ENCODE measurements around the gene MOV10. TPM values are rescaled to one million over a fixed set of nuclear protein-coding genes. Genes with fewer than 3 reads are reported as not detected.

MOV10 gene
- polyA plus RNA-seq, 1 of the 3 experiments (the other 2 are of a cell fraction), result 87.4 TPM

DNA sequence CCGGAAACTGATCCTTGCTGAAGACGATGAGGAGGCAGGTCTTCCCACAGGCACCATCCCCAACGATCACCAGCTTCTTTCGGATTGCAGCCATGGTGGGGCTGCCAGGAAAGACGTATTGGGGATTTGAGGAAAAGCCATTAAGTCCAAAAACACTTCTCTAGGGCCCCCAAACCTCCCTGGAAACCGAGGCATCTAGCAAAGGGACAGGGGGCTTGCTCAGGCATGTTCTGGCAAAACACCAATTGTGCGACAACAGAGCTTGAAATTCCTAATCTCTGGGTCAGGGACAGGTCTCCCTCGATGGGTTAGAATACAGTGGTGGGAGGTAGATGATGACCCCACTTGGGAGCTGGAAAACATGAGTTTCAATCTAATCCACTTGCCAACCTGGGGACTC is 29.2 kb downstream of the MOV10 start:
- no peak for TF ChIP-seq JUND (IDR thresholded peaks at IDR 0.05)
- no peak for TF ChIP-seq SMC3 (IDR thresholded peaks at IDR 0.05; ENCODE audit: low read depth, low read length)
- TF ChIP-seq, protein P1, sequence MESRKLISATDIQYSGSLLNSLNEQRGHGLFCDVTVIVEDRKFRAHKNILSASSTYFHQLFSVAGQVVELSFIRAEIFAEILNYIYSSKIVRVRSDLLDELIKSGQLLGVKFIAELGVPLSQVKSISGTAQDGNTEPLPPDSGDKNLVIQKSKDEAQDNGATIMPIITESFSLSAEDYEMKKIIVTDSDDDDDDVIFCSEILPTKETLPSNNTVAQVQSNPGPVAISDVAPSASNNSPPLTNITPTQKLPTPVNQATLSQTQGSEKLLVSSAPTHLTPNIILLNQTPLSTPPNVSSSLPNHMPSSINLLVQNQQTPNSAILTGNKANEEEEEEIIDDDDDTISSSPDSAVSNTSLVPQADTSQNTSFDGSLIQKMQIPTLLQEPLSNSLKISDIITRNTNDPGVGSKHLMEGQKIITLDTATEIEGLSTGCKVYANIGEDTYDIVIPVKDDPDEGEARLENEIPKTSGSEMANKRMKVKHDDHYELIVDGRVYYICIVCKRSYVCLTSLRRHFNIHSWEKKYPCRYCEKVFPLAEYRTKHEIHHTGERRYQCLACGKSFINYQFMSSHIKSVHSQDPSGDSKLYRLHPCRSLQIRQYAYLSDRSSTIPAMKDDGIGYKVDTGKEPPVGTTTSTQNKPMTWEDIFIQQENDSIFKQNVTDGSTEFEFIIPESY (IDR thresholded peaks at IDR 0.05; ENCODE audit: borderline replicate concordance, low read depth), result no peak
- TF ChIP-seq, protein P2, sequence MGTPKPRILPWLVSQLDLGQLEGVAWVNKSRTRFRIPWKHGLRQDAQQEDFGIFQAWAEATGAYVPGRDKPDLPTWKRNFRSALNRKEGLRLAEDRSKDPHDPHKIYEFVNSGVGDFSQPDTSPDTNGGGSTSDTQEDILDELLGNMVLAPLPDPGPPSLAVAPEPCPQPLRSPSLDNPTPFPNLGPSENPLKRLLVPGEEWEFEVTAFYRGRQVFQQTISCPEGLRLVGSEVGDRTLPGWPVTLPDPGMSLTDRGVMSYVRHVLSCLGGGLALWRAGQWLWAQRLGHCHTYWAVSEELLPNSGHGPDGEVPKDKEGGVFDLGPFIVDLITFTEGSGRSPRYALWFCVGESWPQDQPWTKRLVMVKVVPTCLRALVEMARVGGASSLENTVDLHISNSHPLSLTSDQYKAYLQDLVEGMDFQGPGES (IDR thresholded peaks at IDR 0.05; ENCODE audit: low read depth, low read length), result no peak
- no peak for TF ChIP-seq MEF2A (IDR thresholded peaks at IDR 0.05; ENCODE audit: borderline replicate concordance, low read depth)
- no peak for TF ChIP-seq GABPA (IDR thresholded peaks at IDR 0.05; ENCODE audit: low read depth)
- TF ChIP-seq POLR2AphosphoS5 (IDR thresholded peaks at IDR 0.05; ENCODE audit: low read depth, low read length), result no peak
- TF ChIP-seq, protein P3, sequence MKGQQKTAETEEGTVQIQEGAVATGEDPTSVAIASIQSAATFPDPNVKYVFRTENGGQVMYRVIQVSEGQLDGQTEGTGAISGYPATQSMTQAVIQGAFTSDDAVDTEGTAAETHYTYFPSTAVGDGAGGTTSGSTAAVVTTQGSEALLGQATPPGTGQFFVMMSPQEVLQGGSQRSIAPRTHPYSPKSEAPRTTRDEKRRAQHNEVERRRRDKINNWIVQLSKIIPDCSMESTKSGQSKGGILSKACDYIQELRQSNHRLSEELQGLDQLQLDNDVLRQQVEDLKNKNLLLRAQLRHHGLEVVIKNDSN (IDR thresholded peaks at IDR 0.05; ENCODE audit: borderline replicate concordance, low read depth), result no peak
- TF ChIP-seq TAF1 (IDR thresholded peaks at IDR 0.05; ENCODE audit: borderline replicate concordance, low read depth, low read length), result no peak
- POLR2A ChIA-PET, result interaction anchor here (0.8 to 2.6 kb wide), 3 partner anchors 11 to 29 kb away, joined by 3 to 8 read pairs (median 3); partner anchors contain the start of genes MOV10 and PPM1J
- H3F3A ChIP-seq (replicated peaks; ENCODE audit: insufficient read depth), result peaks cover 42% of the 10 kb centered on the region
- H3K9me3 ChIP-seq, result no peaks in the 10 kb centered on the region
- H3K4me1 ChIP-seq (ENCODE audit: control insufficient read depth in 1 of 2, insufficient read depth in 2 of 2, low read depth in 1 of 2, low read length in 1 of 2), result peaks cover 36 to 58% of the 10 kb centered on the region in 2 experiments; a peak in 3 of 4 replicates
- peak overlapping the region; percentile 16 to 87; a peak in 2 of 4 replicates for H3K27ac ChIP-seq (ENCODE audit: low read depth in 2 of 2, low read length in 1 of 2)
- H2AFZ ChIP-seq (ENCODE audit: low read depth), result no peak overlapping the region
- no peak overlapping the region for H3K9ac ChIP-seq
- no peak overlapping the region for H3K4me3 ChIP-seq (ENCODE audit: low read depth in 2 of 2, low read length in 1 of 2)
- H3K36me3 ChIP-seq (replicated peaks in 1 of 2; ENCODE audit: control insufficient read depth in 1 of 2, insufficient read depth in 2 of 2, low read length in 1 of 2), result peaks cover 28 to 38% of the 10 kb centered on the region in 2 experiments
- 77% methylated on average over 3 of the region's 8 CpGs for WGBS (ENCODE audit: low lambda C conversion rate)
- peak overlapping the region; percentile 96 for H3K4me2 ChIP-seq
- H3K9me2 ChIP-seq, result no peaks in the 10 kb centered on the region
- no peaks in the 10 kb centered on the region for H3K27me3 ChIP-seq (ENCODE audit: insufficient read depth)
- peaks cover 11% of the 10 kb centered on the region for H4K20me1 ChIP-seq (ENCODE audit: insufficient read depth)
- no peak for DNase-seq
- CTCF ChIA-PET, result interaction anchor here (1.0 to 3.5 kb wide), 6 partner anchors 12 to 313 kb away, joined by 3 to 15 read pairs (median 6); partner anchors contain the start of gene MOV10
- peaks cover 43% of the 10 kb centered on the region for H3K79me2 ChIP-seq (ENCODE audit: insufficient read depth)

DNA sequence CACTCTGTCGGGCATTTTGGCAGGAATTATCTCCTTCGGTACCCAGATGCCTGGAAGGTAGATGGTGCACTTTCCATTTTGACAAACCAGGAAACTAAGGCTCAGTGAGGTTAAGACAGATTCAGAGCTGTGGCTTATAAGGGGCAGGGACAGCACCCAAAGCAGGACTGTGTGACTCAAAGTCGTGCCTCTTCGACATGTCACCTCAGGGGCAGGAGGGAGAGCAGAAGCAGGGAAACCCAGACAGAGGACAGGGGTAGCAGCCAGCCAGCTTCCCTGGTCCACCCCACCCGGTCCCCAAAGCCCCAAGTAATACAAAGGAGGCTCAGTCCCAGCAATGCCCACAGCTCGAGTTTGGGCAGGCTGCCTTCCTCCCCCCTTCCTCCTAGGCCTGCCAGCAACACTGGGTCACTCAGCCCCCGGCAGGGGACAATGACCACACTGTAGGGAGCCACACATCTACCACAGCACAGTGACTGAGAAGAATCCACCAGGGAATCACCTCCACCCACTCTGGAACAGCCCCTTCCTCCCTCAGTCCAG is 30.0 kb downstream of the MOV10 start:
- Histone ChIP-seq H3K4me3 (ENCODE audit: low read depth in 2 of 2, low read length in 1 of 2) (peak overlapping the region; percentile 93 to 94), H3K9me2 (no peaks in the 10 kb centered on the region), H3K27ac (ENCODE audit: low read depth in 2 of 2, low read length in 1 of 2) (peak overlapping the region; percentile 67 to 87), H3K4me2 (peak overlapping the region; percentile 96), H3K27me3 (ENCODE audit: insufficient read depth) (no peaks in the 10 kb centered on the region), H3F3A (replicated peaks; ENCODE audit: insufficient read depth) (peaks cover 41% of the 10 kb centered on the region), H3K9ac (peak overlapping the region; percentile 98), H2AFZ (ENCODE audit: low read depth) (no peak overlapping the region), H3K9me3 (no peaks in the 10 kb centered on the region), H3K4me1 (ENCODE audit: control insufficient read depth in 1 of 2, insufficient read depth in 2 of 2, low read depth in 1 of 2, low read length in 1 of 2) (peaks cover 34 to 56% of the 10 kb centered on the region in 2 experiments; a peak in 3 of 4 replicates), H3K79me2 (ENCODE audit: insufficient read depth) (peaks cover 43% of the 10 kb centered on the region), H4K20me1 (ENCODE audit: insufficient read depth) (peaks cover 11% of the 10 kb centered on the region), H3K36me3 (replicated peaks in 1 of 2; ENCODE audit: control insufficient read depth in 1 of 2, insufficient read depth in 2 of 2, low read length in 1 of 2) (peaks cover 24 to 35% of the 10 kb centered on the region in 2 experiments)
- POLR2A ChIA-PET, result interaction anchor here (0.8 to 2.6 kb wide), 3 partner anchors 11 to 30 kb away, joined by 3 to 8 read pairs (median 3); partner anchors contain the start of genes MOV10 and PPM1J
- WGBS (ENCODE audit: low lambda C conversion rate), result 56% methylated on average over 5 of the region's 7 CpGs
- no peak for DNase-seq
- CTCF ChIA-PET, result interaction anchor here (0.6 to 3.5 kb wide), 6 partner anchors 11 to 314 kb away, joined by 3 to 15 read pairs (median 6); partner anchors contain the start of genes MOV10 and PPM1J
- TF ChIP-seq TCF12 (IDR thresholded peaks at IDR 0.05), result no peak
- TF ChIP-seq RAD21 (IDR thresholded peaks at IDR 0.05; ENCODE audit: low read length), result no peak
- TF ChIP-seq TEAD4 (IDR thresholded peaks at IDR 0.05; ENCODE audit: borderline replicate concordance, insufficient read depth), result no peak
